Measurements from ENCODE around the gene CCDC171.
"Not testable (repeated sequence)": the region's sequence is repeated elsewhere in the genome, so short reads cannot be mapped to it uniquely, and the experiment has no call there.

Gene CCDC171

GRCh38 chr9:15697446-15697851 lies 144.6 kb downstream of the CCDC171 start:
- DNase-seq (ENCODE audit: low spot score): no peak

- DNase-seq (ENCODE audit: low spot score): not testable (repeated sequence)
Observed at GRCh38 chr9:15699876-15700559, 147.2 kb downstream of the CCDC171 start.

- DNase-seq (ENCODE audit: low spot score): no peak
Observed at GRCh38 chr9:15707000-15707399, 154.2 kb downstream of the CCDC171 start.

- no peak for DNase-seq (ENCODE audit: low spot score)
Observed at GRCh38 chr9:15711531-15711930, 158.7 kb downstream of the CCDC171 start.

- DNase-seq (ENCODE audit: low spot score): no peak
Observed at GRCh38 chr9:15711931-15712330, 159.1 kb downstream of the CCDC171 start.

GRCh38 chr9:15714746-15715145 lies 161.9 kb downstream of the CCDC171 start:
- DNase-seq (ENCODE audit: low spot score): no peak

- no peak for DNase-seq (ENCODE audit: low spot score)
Observed at GRCh38 chr9:15717290-15717967, 164.6 kb downstream of the CCDC171 start.

- no peak for DNase-seq (ENCODE audit: low spot score)
Observed at GRCh38 chr9:15718423-15718822, 165.6 kb downstream of the CCDC171 start.

- no peak for DNase-seq (ENCODE audit: low spot score)
Observed at GRCh38 chr9:15720861-15721260, 168.0 kb downstream of the CCDC171 start.

GRCh38 chr9:15722888-15723287 lies 170.0 kb downstream of the CCDC171 start:
- no peak for DNase-seq (ENCODE audit: low spot score)

GRCh38 chr9:15724016-15724415 lies 171.2 kb downstream of the CCDC171 start:
- DNase-seq (ENCODE audit: low spot score): no peak

GRCh38 chr9:15724612-15725011 lies 171.8 kb downstream of the CCDC171 start:
- no peak for DNase-seq (ENCODE audit: low spot score)

GRCh38 chr9:15725953-15726352 lies 173.1 kb downstream of the CCDC171 start:
- DNase-seq (ENCODE audit: low spot score): no peak

- no peak for DNase-seq (ENCODE audit: low spot score)
Observed at GRCh38 chr9:15729507-15729906, 176.7 kb downstream of the CCDC171 start.

GRCh38 chr9:15735083-15735857 lies 182.4 kb downstream of the CCDC171 start:
- DNase-seq (ENCODE audit: low spot score): no peak

GRCh38 chr9:15736569-15736968 lies 183.7 kb downstream of the CCDC171 start:
- DNase-seq (ENCODE audit: low spot score): no peak

GRCh38 chr9:15738011-15738410 lies 185.2 kb downstream of the CCDC171 start:
- no peak for DNase-seq (ENCODE audit: low spot score)

GRCh38 chr9:15741015-15741414 lies 188.2 kb downstream of the CCDC171 start:
- no peak for DNase-seq (ENCODE audit: low spot score)

GRCh38 chr9:15743512-15743911 lies 190.7 kb downstream of the CCDC171 start:
- no peak for DNase-seq (ENCODE audit: low spot score)

- DNase-seq (ENCODE audit: low spot score): no peak
Observed at GRCh38 chr9:15744196-15744595, 191.4 kb downstream of the CCDC171 start.

- DNase-seq (ENCODE audit: low spot score): peak; percentile 19
Observed at GRCh38 chr9:15746905-15747304, 194.1 kb downstream of the CCDC171 start.

- no peak for DNase-seq (ENCODE audit: low spot score)
Observed at GRCh38 chr9:15755660-15756059, 202.8 kb downstream of the CCDC171 start.

- DNase-seq (ENCODE audit: low spot score): no peak
Observed at GRCh38 chr9:15761551-15761950, 208.7 kb downstream of the CCDC171 start.

All from putamen (tissue), 1 donor.